ENCODE data around the gene DNAJC7.

DNAJC7 gene

DNA sequence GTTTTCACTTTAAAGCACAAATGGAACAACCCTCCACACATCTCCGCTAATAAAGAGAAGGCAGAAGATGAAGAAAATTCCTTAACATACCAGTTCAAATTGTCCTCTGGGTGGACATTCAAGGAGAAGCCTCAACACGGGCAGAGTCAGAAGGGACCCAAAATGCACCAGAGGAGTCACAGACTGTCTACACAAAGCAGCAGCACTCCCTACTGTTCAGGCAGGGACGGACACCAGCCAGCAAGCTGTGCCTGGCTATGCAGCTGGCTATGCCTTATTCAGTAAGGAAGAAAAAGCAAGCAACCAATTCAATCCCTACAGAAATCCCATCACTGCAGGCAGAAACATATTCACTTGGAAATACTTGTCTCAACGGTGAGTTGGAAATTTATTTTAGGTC is 8.1 kb downstream of the DNAJC7 start:
- H3K27me3 ChIP-seq (ENCODE audit: control insufficient read depth in 1 of 2, insufficient read depth in 2 of 2, low read length in 2 of 2): no peaks in the 10 kb centered on the region
- H3K36me3 ChIP-seq (ENCODE audit: insufficient read depth, low read length): no peaks in the 10 kb centered on the region
- peaks cover 21% of the 10 kb centered on the region for H3K4me1 ChIP-seq (ENCODE audit: insufficient read depth, low read length)
- no peak overlapping the region for H3K27ac ChIP-seq (ENCODE audit: low read depth, low read length)
- H3K4me3 ChIP-seq (ENCODE audit: low read depth in 1 of 2, low read length in 2 of 2): no peak overlapping the region
- H3K9ac ChIP-seq (ENCODE audit: low read length): no peak overlapping the region
- H3K9me3 ChIP-seq (ENCODE audit: low read length): no peaks in the 10 kb centered on the region

DNA sequence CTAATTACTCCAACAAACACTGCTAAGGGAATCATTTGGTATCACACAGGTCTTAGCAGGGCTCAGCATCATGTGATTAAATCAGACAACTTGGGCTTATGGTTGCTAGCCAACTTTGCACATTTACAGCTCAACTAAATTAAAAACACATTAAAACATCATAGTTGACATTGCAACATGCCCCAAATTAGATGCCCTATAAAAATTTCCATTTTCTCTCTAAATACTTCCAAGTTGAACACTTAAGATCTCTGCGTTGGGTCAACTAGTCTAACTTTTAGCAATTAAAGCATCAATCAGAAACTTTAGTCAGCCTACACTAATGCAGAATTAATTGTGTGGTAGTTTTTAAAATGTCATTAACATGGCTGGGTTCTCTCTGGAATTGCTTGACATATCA is 12.1 kb downstream of the DNAJC7 start:
- H3K27me3 ChIP-seq (ENCODE audit: control insufficient read depth in 1 of 2, insufficient read depth in 2 of 2, low read length in 2 of 2): no peaks in the 10 kb centered on the region
- no peak overlapping the region for H3K9ac ChIP-seq (ENCODE audit: low read length)
- no peaks in the 10 kb centered on the region for H3K9me3 ChIP-seq (ENCODE audit: low read length)
- H3K27ac ChIP-seq (ENCODE audit: low read depth, low read length): no peak overlapping the region
- H3K4me3 ChIP-seq (ENCODE audit: low read depth in 1 of 2, low read length in 2 of 2): no peak overlapping the region
- peaks cover 16% of the 10 kb centered on the region for H3K36me3 ChIP-seq (ENCODE audit: insufficient read depth, low read length)
- H3K4me1 ChIP-seq (ENCODE audit: insufficient read depth, low read length): peaks cover 11% of the 10 kb centered on the region

DNA sequence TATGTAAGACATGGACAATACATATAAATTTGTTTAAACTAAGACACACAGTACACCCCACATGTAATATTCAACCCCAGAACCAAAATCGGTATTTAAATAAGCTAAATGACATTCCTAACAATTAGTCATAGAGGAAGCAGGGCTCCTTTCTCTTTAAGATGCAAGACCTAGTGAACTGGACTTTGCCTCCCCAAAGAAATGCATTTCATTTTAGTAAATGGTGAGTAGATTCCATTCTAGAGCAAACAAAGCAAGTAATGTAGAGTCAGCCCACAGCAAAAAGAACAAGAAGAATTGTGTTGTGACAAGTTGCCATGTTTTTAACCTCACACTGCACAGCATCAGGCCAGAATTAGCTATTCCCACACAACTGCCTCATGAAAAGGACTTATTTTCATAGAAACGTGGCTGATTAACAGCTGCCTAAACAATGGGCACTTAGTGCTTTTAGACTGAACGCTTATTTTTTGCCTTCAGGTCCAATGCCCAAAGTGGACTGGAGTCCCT is 14.4 kb downstream of the DNAJC7 start:
- H3K4me1 ChIP-seq (ENCODE audit: insufficient read depth, low read length): peaks cover 5% of the 10 kb centered on the region
- no peak overlapping the region for H3K4me3 ChIP-seq (ENCODE audit: low read depth in 1 of 2, low read length in 2 of 2)
- peaks cover 30% of the 10 kb centered on the region for H3K36me3 ChIP-seq (ENCODE audit: insufficient read depth, low read length)
- no peak overlapping the region for H3K27ac ChIP-seq (ENCODE audit: low read depth, low read length)
- no peaks in the 10 kb centered on the region for H3K27me3 ChIP-seq (ENCODE audit: control insufficient read depth in 1 of 2, insufficient read depth in 2 of 2, low read length in 2 of 2)
- H3K9ac ChIP-seq (ENCODE audit: low read length): no peak overlapping the region
- no peaks in the 10 kb centered on the region for H3K9me3 ChIP-seq (ENCODE audit: low read length)

DNA sequence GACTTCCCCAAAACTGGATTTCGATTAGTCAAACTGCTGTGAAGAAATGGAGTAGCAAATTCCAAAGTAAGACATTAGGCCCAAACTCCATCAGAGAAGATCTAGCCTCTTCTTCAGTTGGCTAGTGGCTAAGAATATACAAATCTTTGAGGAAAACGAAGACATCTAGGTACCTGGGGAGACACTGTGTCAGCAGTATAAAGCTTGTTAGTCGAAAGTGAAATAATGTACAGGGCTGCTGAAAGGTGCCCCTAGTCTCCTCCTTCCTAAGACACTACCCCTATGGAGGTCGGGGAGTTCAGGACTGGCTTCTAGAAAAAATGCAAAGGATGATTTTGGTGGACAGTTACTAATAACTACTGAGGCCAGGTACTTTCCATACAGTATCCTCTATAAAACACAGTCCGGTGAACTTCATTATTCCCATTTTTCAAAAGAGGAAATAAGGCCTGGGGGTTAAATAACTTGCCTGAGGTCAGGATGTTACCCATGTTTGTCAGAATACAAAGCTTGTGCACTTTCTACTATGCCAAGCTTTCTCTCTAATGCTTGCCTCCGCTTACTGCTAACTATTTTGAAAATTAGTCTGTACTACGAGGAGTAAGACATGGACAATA is 15.0 kb downstream of the DNAJC7 start:
- no peaks in the 10 kb centered on the region for H3K27me3 ChIP-seq (ENCODE audit: control insufficient read depth in 1 of 2, insufficient read depth in 2 of 2, low read length in 2 of 2)
- H3K4me3 ChIP-seq (ENCODE audit: low read depth in 1 of 2, low read length in 2 of 2): no peak overlapping the region
- H3K4me1 ChIP-seq (ENCODE audit: insufficient read depth, low read length): peaks cover 5% of the 10 kb centered on the region
- H3K36me3 ChIP-seq (ENCODE audit: insufficient read depth, low read length): peaks cover 36% of the 10 kb centered on the region
- H3K9me3 ChIP-seq (ENCODE audit: low read length): no peaks in the 10 kb centered on the region
- H3K27ac ChIP-seq (ENCODE audit: low read depth, low read length): no peak overlapping the region
- no peak overlapping the region for H3K9ac ChIP-seq (ENCODE audit: low read length)

DNA sequence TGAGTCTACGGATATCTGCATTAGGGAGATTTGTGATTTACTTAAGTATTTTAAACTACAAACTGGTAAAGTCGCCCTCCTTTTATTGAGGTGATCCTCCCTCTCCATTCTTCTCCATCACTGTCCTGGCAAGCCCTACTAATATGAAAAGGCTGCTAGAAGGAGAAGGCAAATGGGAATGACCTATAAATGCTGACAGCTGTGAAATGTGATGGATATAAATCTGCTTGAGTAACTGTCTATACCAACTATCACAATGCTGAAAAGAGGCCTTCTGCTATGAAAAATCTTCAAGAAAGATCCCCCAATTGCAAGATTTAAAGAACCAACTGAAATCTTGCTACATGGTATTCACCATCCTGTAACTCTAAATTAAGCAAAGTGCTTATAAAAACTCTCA is 15.5 kb downstream of the DNAJC7 start:
- Histone ChIP-seq H3K9me3 (ENCODE audit: low read length) (no peaks in the 10 kb centered on the region), H3K27me3 (ENCODE audit: control insufficient read depth in 1 of 2, insufficient read depth in 2 of 2, low read length in 2 of 2) (no peaks in the 10 kb centered on the region), H3K27ac (ENCODE audit: low read depth, low read length) (no peak overlapping the region), H3K4me1 (ENCODE audit: insufficient read depth, low read length) (peaks cover 5% of the 10 kb centered on the region), H3K4me3 (ENCODE audit: low read depth in 1 of 2, low read length in 2 of 2) (no peak overlapping the region), H3K36me3 (ENCODE audit: insufficient read depth, low read length) (peaks cover 42% of the 10 kb centered on the region), H3K9ac (ENCODE audit: low read length) (no peak overlapping the region)

DNA sequence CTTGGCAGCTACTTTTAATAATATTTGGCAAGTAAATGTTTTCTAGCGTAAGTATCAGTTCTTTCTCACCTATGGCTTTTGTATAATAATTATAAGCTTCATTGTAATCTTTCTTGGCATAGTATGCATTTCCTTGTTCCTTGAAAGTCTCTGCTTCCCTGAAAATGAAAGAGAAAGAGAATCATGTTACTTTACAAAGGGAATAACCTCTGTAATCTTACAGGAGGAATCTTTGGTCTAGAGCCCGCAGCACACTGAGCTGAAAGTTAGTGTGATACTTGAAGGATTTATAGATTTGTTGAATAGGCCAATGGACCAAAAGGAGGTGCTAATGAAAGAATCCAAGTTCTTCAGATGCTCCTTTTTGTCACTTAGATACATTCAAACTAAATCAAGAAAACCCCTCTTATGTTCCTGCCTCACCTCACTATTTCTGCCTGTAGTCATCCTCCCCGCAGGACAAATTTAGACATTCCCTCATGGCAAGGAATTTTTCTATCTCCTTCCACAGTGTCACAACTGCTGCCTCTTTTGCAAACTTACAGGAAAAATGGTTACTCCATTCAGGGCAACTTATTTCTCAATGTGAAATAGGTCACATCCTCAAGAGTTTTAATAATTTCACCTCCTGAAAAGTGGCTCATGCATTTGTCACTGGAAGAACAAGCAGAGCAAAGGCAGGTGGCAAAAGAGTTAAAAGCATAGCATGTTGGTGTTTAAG is 16.7 kb downstream of the DNAJC7 start:
- H3K4me3 ChIP-seq (ENCODE audit: low read depth in 1 of 2, low read length in 2 of 2): no peak overlapping the region
- H3K36me3 ChIP-seq (ENCODE audit: insufficient read depth, low read length): peaks cover 53% of the 10 kb centered on the region
- H3K27ac ChIP-seq (ENCODE audit: low read depth, low read length): no peak overlapping the region
- no peaks in the 10 kb centered on the region for H3K9me3 ChIP-seq (ENCODE audit: low read length)
- H3K9ac ChIP-seq (ENCODE audit: low read length): no peak overlapping the region
- no peaks in the 10 kb centered on the region for H3K27me3 ChIP-seq (ENCODE audit: control insufficient read depth in 1 of 2, insufficient read depth in 2 of 2, low read length in 2 of 2)
- peaks cover 5% of the 10 kb centered on the region for H3K4me1 ChIP-seq (ENCODE audit: insufficient read depth, low read length)

DNA sequence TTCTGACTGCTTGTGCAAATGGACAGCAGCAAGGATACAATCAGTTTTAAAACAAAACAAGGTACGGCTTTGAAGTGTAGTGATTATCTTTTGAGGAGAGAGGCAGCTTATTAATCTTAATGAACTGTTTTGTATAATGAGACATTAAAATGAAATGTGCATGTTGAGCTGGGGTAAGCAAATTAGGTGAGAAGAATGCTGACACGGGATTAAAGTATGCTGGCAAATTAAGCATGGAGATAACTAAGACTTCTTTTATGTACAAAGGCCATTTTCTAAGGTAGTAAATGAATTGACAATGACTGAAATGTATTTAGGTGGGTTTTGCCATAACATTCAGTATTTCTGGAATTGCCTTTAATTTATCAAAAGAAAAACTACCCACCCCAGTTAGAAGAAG is 18.7 kb downstream of the DNAJC7 start:
- Histone ChIP-seq H3K9ac (ENCODE audit: low read length) (no peak overlapping the region), H3K27ac (ENCODE audit: low read depth, low read length) (no peak overlapping the region), H3K9me3 (ENCODE audit: low read length) (no peaks in the 10 kb centered on the region), H3K4me3 (ENCODE audit: low read depth in 1 of 2, low read length in 2 of 2) (no peak overlapping the region), H3K36me3 (ENCODE audit: insufficient read depth, low read length) (peaks cover 69% of the 10 kb centered on the region), H3K27me3 (ENCODE audit: control insufficient read depth in 1 of 2, insufficient read depth in 2 of 2, low read length in 2 of 2) (no peaks in the 10 kb centered on the region), H3K4me1 (ENCODE audit: insufficient read depth, low read length) (no peaks in the 10 kb centered on the region)

DNA sequence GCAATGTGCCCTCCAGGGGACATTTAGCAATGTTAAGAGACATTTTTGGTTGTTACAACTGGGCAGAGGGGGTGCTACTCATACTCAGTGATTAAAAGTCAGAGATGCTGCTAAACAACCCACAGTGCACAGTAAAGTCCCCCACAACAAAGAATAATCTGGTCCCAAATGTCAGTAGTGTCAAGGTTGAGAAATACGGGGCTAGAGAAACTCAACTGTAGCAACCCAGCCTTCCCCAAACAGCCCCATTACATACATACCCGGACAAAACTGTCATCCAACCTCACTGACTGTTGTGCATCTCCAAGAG is 20.4 kb downstream of the DNAJC7 start:
- Histone ChIP-seq H3K27me3 (ENCODE audit: control insufficient read depth in 1 of 2, insufficient read depth in 2 of 2, low read length in 2 of 2) (no peaks in the 10 kb centered on the region), H3K27ac (ENCODE audit: low read depth, low read length) (no peak overlapping the region)

DNA sequence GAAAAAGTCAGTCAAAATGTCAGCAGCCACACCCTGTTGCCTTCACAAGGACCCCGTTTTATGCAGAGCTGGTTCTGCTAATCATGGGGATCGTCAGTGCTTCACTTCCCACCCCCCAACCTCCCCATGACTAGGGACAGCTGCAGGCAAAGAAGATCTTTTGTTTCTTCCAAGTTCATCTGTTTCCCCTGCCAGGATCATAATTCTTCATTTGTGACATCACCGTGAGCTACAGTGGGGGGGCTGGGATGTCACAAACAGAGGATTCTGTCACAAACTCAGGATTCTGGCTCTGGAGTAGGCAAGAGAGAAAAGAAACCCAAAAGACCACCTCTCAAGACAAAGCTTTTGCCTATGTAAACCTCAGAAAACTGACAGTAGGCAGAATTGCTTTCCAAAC is 24.7 kb downstream of the DNAJC7 start:
- no peak overlapping the region for H3K9ac ChIP-seq (ENCODE audit: low read length)
- H3K4me3 ChIP-seq (ENCODE audit: low read depth in 1 of 2, low read length in 2 of 2): no peak overlapping the region
- no peak overlapping the region for H3K27ac ChIP-seq (ENCODE audit: low read depth, low read length)
- H3K27me3 ChIP-seq (ENCODE audit: control insufficient read depth in 1 of 2, insufficient read depth in 2 of 2, low read length in 2 of 2): no peaks in the 10 kb centered on the region
- no peaks in the 10 kb centered on the region for H3K9me3 ChIP-seq (ENCODE audit: low read length)
- H3K36me3 ChIP-seq (ENCODE audit: insufficient read depth, low read length): peaks cover 87% of the 10 kb centered on the region
- H3K4me1 ChIP-seq (ENCODE audit: insufficient read depth, low read length): no peaks in the 10 kb centered on the region

More for the DNA sequence above, 20.4 kb downstream of the DNAJC7 start:
- Histone ChIP-seq H3K9ac (ENCODE audit: low read length) (no peak overlapping the region), H3K36me3 (ENCODE audit: insufficient read depth, low read length) (peaks cover 76% of the 10 kb centered on the region), H3K9me3 (ENCODE audit: low read length) (no peaks in the 10 kb centered on the region), H3K4me1 (ENCODE audit: insufficient read depth, low read length) (no peaks in the 10 kb centered on the region), H3K4me3 (ENCODE audit: low read depth in 1 of 2, low read length in 2 of 2) (no peak overlapping the region)

DNA sequence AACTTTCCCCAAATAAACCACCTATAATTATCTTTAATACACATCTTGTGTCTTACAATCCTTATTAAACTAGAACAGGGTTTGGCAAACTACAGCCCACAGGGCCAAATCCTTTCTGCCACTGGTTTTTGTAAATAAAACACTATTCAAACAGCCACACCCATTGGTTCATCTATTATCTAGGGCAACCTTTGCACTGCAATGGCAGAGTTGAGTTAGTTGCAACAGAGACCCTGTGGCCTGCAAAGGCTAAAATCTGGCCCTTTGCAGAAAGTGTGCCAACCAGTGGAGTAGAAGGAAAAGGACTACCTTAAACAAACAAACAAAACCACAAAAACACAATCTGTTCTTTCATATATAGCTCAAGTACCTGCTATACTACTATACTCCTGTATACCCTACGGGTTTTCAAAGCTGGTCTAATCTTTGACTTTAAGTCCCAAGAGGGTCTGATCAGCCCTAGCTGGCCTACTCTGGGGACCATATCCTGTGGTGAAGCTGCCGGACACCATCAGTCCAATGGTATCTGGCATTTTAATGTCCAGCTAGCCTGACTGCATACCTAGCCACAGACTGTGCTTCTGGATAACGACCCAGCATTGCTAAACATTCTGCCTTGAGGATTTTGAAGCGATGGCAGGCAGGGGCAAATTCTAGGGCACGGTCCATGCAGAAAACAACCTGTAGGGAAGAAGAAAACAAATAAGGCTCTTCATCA is 27.4 kb downstream of the DNAJC7 start:
- no peak overlapping the region for H3K4me3 ChIP-seq (ENCODE audit: low read depth in 1 of 2, low read length in 2 of 2)
- peaks cover 87% of the 10 kb centered on the region for H3K36me3 ChIP-seq (ENCODE audit: insufficient read depth, low read length)
- no peak overlapping the region for H3K9ac ChIP-seq (ENCODE audit: low read length)
- no peak overlapping the region for H3K27ac ChIP-seq (ENCODE audit: low read depth, low read length)
- H3K4me1 ChIP-seq (ENCODE audit: insufficient read depth, low read length): no peaks in the 10 kb centered on the region
- no peaks in the 10 kb centered on the region for H3K27me3 ChIP-seq (ENCODE audit: control insufficient read depth in 1 of 2, insufficient read depth in 2 of 2, low read length in 2 of 2)
- no peaks in the 10 kb centered on the region for H3K9me3 ChIP-seq (ENCODE audit: low read length)

DNA sequence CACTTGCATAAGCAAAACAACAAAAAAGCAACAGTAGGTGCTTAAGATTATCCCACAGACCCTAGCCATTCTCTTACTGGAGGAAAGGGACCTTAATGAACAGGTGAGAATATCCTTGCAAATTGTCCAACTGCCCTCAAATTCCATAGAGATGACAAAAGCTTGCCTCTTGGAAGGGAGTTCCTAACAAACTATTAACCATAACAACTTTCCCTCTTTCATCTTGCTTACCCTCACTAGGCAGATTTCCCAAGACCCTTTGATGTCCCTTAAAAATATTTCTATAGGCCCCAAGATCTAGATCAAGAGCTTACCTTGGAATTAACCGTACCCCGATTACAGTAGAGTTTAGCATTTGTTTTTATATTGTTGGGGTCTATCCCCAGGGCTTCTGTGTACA is 28.8 kb downstream of the DNAJC7 start:
- no peaks in the 10 kb centered on the region for H3K27me3 ChIP-seq (ENCODE audit: control insufficient read depth in 1 of 2, insufficient read depth in 2 of 2, low read length in 2 of 2)
- no peak overlapping the region for H3K4me3 ChIP-seq (ENCODE audit: low read depth in 1 of 2, low read length in 2 of 2)
- no peak overlapping the region for H3K9ac ChIP-seq (ENCODE audit: low read length)
- no peaks in the 10 kb centered on the region for H3K4me1 ChIP-seq (ENCODE audit: insufficient read depth, low read length)
- H3K36me3 ChIP-seq (ENCODE audit: insufficient read depth, low read length): peaks cover 91% of the 10 kb centered on the region
- no peaks in the 10 kb centered on the region for H3K9me3 ChIP-seq (ENCODE audit: low read length)
- H3K27ac ChIP-seq (ENCODE audit: low read depth, low read length): no peak overlapping the region
